Astrocyte of the spinal cord (primary cell): ENCODE measurements around the gene PDHX.

Source experiments
- DNase-seq: peaks from one replicate; pipeline ENCODE4 v3.0.0; 2011; ENCODE audit warnings: low read depth, low spot score
- H3K4me3 ChIP-seq: 2 replicates; pipeline ENCODE4 v1.5.1; 2011; ENCODE audit warnings: low read depth, mild to moderate bottlenecking, low read length, moderate library complexity
- in situ Hi-C: cut with HindIII; loops from 2 replicates; pipeline ENCODE4 v1.10.0; 2017; ENCODE audit warnings: low sequenced_read_pairs
- TF ChIP-seq, protein P1 (sequence below): IDR thresholded peaks from 2 replicates; pipeline ENCODE4 v1.5.1; 2012; ENCODE audit warnings: low read depth, mild to moderate bottlenecking, low read length, inconsistent platforms

PDHX gene

DNA sequence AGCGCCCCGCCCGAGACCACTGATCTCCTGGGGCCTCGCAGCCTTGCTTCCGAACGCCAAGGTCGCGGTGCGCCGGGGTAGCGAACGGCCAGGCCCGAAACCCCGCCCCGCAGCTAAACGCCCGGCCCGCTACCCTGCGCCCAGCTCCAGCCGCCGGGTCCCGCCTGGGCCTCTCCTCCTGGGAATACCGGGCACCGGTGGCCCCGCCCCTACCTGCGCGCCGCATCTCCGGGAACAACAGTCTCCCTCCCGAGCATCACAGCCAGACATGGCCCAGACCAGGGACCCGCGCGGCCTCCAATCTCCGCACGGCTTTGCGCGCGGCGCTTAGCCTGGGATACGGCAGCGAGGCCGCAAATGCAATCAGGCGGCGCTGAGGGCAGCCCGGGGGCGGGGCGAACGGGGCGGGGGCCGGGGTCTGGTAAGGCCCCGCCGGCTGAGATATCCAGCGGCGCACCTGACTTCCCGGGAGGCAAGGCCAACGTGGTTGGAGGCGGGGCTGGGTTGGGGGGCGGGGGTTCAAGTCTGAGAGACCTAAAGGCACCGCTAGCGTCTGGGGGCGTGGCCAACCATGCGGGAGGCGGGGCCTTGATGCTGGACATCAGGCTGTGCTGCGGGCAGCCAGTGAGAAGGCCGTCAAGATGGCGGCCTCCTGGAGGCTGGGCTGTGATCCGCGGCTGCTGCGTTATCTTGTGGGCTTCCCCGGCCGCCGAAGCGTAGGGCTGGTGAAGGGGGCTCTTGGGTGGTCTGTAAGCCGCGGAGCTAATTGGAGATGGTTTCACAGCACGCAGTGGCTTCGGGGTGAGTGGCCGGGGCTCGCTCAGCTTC, at the start of gene PDHX, which contains the start of gene APIP:
Gene PDHX, plus strand, starts transcription at position 604 of the 828 bp plus-strand sequence. Its CDS starts 38 bp downstream, at position 642.
Gene APIP, minus strand, starts transcription at position 365 of the 828 bp plus-strand sequence. Its CDS starts 95 bp downstream, at position 270.
- TF ChIP-seq, protein P1, sequence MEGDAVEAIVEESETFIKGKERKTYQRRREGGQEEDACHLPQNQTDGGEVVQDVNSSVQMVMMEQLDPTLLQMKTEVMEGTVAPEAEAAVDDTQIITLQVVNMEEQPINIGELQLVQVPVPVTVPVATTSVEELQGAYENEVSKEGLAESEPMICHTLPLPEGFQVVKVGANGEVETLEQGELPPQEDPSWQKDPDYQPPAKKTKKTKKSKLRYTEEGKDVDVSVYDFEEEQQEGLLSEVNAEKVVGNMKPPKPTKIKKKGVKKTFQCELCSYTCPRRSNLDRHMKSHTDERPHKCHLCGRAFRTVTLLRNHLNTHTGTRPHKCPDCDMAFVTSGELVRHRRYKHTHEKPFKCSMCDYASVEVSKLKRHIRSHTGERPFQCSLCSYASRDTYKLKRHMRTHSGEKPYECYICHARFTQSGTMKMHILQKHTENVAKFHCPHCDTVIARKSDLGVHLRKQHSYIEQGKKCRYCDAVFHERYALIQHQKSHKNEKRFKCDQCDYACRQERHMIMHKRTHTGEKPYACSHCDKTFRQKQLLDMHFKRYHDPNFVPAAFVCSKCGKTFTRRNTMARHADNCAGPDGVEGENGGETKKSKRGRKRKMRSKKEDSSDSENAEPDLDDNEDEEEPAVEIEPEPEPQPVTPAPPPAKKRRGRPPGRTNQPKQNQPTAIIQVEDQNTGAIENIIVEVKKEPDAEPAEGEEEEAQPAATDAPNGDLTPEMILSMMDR: no peak
- DNase-seq: peak; percentile 99
- in situ Hi-C loops: no loop called here
- peak within 1 kb of the TSS; percentile 97 for H3K4me3 ChIP-seq

DNA sequence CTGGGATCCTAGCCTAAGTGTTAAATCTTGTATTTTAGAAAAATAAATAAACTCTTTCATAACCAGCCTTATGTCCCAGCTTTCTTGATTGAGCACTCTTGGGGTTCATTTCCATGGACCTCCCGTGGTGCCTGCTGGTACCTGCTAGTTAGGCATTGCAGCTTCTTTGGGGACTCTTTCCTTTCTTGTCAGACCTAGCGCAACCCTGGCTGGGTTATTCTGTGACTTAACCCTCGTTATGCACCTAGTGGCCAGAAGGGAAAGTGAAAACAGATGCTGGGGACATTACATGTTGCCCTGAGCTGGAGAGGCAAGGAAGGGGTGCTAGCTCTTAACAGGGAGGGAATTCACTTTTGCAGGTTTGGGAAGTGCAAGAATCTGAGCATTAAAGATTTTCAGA, 47.0 kb upstream of the PDHX start:
- in situ Hi-C loops: no loop called here

DNA sequence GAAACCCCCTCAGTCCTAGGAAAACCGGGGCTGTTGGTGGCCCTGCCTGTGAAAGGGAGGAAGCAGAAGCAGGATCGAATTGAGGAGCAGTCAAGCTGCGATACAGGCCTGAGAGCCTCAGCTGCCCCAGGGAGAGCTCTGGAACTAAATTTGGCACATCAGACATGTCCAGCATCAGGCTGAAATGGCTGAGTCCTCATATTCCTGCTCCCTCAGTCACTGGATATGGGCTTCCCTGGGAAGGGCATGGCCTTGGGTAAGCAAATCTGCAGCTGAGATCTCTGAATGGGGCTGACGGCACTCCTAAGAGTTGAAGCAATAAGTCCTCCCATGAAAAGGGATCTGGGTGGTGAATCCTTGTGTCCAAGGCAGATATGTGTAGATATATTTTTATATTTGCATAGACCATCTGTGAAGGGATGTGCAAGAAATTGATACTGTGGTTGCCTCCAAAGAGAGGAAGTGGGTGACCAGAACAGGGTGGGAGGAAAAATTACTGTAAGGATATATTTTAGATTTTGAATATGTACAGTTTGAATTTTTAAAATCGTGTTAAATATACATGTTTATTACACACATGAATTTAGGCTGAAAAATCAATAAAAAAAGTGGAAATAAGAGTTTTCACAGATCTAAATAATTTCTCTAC, 45.7 kb upstream of the PDHX start:
- in situ Hi-C loops: no loop called here
- no peak for DNase-seq
- H3K4me3 ChIP-seq: no peak overlapping the region
- TF ChIP-seq, protein P1: no peak

More for the DNA sequence above, 47.0 kb upstream of the PDHX start:
- no peak overlapping the region for H3K4me3 ChIP-seq
- TF ChIP-seq, protein P1: peak; percentile 16
- no peak for DNase-seq

DNA sequence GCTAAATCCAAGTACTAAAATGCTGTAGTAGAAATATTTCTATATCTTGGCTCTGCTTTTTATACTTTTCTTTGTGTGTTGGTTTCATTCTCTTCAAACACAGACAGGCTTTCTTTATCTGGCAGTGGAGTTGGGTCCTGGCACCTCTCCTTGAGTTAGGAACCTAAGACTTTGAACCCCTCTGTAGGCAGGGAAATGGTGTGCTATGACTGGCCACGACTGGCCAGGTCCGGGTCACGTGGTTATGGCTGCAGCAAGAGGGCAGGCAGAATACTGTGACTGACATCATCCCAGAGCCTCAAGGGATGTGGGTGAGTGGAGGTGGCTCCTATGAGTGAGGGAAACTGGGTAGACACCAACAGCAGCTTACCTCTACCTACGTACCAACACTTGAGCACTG, 42.2 kb upstream of the PDHX start:
- no peak for DNase-seq
- TF ChIP-seq, protein P1: no peak

DNA sequence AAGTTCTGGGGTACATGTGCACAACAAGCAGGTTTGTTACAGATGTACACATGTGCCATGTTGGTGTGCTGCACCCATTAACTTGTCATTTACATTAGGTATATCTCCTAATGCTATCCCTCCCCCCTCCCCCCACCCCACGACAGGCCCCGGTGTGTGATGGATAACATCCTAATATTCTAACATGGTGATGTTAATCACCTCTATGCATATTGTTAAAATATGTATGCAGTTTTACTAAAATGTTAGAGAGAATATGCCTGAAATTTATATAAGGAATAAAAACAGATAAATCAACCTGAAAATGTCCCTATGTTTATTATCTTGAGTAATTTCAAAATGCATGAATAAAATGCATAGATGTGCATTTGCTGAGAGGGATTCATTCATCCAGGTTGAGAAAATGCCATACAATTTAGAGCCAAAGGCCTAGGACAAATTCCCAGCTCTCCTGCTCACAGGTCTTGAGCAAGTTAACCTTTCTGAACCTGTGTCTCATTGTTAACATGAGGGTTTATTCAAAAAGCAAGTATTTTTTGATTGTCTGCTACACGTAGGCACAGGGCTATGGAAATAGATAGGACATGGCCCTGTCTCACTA, 38.9 kb upstream of the PDHX start:
- DNase-seq: no peak
- H3K4me3 ChIP-seq: no peak overlapping the region
- TF ChIP-seq, protein P1: no peak
- in situ Hi-C loops: no loop called here

More for the DNA sequence above, 42.2 kb upstream of the PDHX start:
- no peak overlapping the region for H3K4me3 ChIP-seq
- in situ Hi-C loops: no loop called here

DNA sequence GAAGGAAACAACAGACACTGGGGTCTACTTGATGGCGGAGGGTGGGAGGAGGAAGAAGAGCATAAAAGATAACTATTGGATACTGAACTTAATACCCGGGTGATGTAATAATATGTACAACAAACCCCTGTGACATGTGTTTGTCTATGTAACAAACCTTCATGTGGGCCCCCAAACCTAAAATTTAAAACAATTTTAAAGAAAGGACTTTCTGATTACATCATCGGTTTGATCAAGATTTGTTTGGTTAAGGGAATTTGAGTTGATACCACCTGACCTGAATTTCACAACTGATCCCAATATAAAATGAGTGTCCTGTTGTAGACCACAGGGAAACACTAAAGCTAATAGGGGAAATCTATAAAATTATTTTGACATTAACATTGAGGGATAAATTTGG, 34.5 kb upstream of the PDHX start:
- TF ChIP-seq, protein P1: no peak
- DNase-seq: no peak
- in situ Hi-C loops: no loop called here
- H3K4me3 ChIP-seq: no peak overlapping the region
